Chondrocyte (in vitro differentiated cells): ENCODE measurements around the gene VSIG8. TPM values are rescaled to one million over a fixed set of nuclear protein-coding genes. Genes with fewer than 3 reads are reported as not detected.

Experiments used
- DNase-seq: peaks from one replicate; pipeline ENCODE4 v3.0.0; 2021; ENCODE audit warnings: mixed read lengths, low spot score
- H3K27ac Mint-ChIP-seq: one replicate; pipeline ENCODE4 v1.8.0; 2021; ENCODE audit warnings: mild to moderate bottlenecking, moderate library complexity, mixed read lengths; ENCODE audit not compliant: unreplicated experiment
- H3K27me3 Mint-ChIP-seq: 2 replicates; pipeline ENCODE4 v1.8.0; 2021; ENCODE audit warnings: low read depth, mixed read lengths
- H3K36me3 Mint-ChIP-seq: 2 replicates; pipeline ENCODE4 v1.8.0; 2021; ENCODE audit warnings: low read depth, mixed read lengths
- H3K4me1 Mint-ChIP-seq: 2 replicates; pipeline ENCODE4 v1.8.0; 2021; ENCODE audit warnings: low read depth, mild to moderate bottlenecking, mixed read lengths
- H3K4me3 Mint-ChIP-seq: one replicate; pipeline ENCODE4 v1.8.0; 2021; ENCODE audit warnings: mild to moderate bottlenecking, moderate library complexity, mixed read lengths; ENCODE audit not compliant: unreplicated experiment
- H3K9me3 Mint-ChIP-seq: 2 replicates; pipeline ENCODE4 v1.8.0; 2021; ENCODE audit warnings: low read depth, mixed read lengths
- total RNA-seq: library from RNA; stranded (reverse); gene quantifications from 3 replicates; pipeline ENCODE4 v1.2.1, GENCODE V29; 2021
- TF ChIP-seq, protein P1 (sequence below): fragments of 200-600 bp; sonication (generic); IDR thresholded peaks from 2 replicates; pipeline ENCODE4 v1.5.0; 2021; ENCODE audit warnings: antibody characterized with exemption, mild to moderate bottlenecking, moderate library complexity

VSIG8 gene
- total RNA-seq, 1 donor from 2014 or later = not detected

DNA sequence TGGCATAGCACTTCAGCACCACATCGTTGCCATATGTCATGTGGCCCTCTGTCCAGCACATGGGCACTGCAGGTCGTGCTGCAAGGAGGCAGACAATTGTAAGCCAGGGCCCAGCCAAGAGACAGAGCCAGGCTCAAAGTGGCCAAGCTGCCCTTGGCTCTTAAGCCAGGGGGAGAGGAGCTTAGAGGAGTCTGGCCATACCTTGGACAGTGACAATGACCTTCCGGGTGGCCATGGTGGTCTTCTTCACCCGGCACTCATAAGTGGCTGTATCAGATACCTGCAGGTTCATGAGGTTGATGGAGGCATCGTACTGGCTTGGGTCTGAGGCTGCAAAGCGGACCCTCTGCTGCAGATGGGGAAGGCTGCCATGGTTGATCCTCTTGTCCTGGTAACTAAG is 4.6 kb downstream of the VSIG8 start:
- H3K36me3 Mint-ChIP-seq = no peaks in the 10 kb centered on the region
- no peak overlapping the region for H3K4me3 Mint-ChIP-seq
- no peaks in the 10 kb centered on the region for H3K27me3 Mint-ChIP-seq
- no peak for DNase-seq
- TF ChIP-seq, protein P1, sequence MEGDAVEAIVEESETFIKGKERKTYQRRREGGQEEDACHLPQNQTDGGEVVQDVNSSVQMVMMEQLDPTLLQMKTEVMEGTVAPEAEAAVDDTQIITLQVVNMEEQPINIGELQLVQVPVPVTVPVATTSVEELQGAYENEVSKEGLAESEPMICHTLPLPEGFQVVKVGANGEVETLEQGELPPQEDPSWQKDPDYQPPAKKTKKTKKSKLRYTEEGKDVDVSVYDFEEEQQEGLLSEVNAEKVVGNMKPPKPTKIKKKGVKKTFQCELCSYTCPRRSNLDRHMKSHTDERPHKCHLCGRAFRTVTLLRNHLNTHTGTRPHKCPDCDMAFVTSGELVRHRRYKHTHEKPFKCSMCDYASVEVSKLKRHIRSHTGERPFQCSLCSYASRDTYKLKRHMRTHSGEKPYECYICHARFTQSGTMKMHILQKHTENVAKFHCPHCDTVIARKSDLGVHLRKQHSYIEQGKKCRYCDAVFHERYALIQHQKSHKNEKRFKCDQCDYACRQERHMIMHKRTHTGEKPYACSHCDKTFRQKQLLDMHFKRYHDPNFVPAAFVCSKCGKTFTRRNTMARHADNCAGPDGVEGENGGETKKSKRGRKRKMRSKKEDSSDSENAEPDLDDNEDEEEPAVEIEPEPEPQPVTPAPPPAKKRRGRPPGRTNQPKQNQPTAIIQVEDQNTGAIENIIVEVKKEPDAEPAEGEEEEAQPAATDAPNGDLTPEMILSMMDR = no peak
- peaks cover 17% of the 10 kb centered on the region for H3K4me1 Mint-ChIP-seq
- no peak overlapping the region for H3K27ac Mint-ChIP-seq
- H3K9me3 Mint-ChIP-seq = no peaks in the 10 kb centered on the region

DNA sequence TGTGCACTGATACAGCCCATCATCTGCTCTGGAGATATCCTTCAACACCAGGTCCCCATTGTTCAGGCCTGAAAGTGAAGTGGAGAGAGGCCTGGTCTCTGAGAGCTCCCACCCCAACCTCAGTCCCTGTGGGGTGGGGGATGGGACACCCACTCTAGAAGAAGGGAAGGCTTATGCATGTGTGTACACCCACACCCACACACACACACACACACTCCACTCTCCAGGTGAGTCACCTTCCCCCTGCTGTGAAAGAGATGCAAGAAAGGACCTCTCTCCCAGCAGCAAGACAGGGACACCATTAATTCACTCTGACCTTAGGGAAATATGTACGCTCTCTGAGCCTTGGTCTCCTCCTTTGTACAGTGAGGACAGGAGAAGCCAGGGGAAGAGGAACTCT is 5.9 kb downstream of the VSIG8 start:
- Mint-ChIP-seq H3K27ac (no peak overlapping the region), H3K4me1 (peaks cover 17% of the 10 kb centered on the region), H3K36me3 (no peaks in the 10 kb centered on the region), H3K4me3 (no peak overlapping the region), H3K9me3 (no peaks in the 10 kb centered on the region), H3K27me3 (no peaks in the 10 kb centered on the region)
- TF ChIP-seq, protein P1 = no peak
- no peak for DNase-seq

DNA sequence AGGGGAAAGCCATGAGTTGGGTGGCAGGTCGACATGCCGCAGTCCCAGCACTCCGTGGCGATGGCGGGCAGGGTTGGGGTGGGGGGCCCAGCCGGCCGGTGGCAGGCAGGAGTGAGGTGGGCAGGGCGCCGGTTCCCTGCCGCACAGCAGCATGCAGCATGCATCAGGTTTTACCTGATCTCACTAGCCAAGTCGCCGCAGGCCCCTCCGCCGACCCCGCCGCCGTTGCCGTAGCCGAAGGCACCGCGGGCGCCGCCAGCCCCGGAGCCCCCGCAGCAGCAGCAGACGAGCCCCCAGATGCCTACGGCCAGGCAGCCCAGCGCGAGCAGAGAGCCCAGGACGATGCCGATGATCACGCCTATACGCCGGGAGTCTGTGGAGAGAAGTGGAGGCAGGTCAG is 6.7 kb downstream of the VSIG8 start:
- no peak for DNase-seq
- no peaks in the 10 kb centered on the region for H3K27me3 Mint-ChIP-seq
- H3K4me3 Mint-ChIP-seq = peak overlapping the region; percentile 83
- H3K36me3 Mint-ChIP-seq = no peaks in the 10 kb centered on the region
- H3K9me3 Mint-ChIP-seq = no peaks in the 10 kb centered on the region
- peaks cover 17% of the 10 kb centered on the region for H3K4me1 Mint-ChIP-seq
- TF ChIP-seq, protein P1 = no peak
- H3K27ac Mint-ChIP-seq = no peak overlapping the region

GRCh38 chr1:159854693-159855192 is 7.7 kb downstream of the VSIG8 start:
- TF ChIP-seq, protein P1 = peak; percentile 7
- Mint-ChIP-seq H3K27me3 (no peaks in the 10 kb centered on the region), H3K27ac (peak overlapping the region; percentile 76), H3K4me3 (peak overlapping the region; percentile 83), H3K36me3 (no peaks in the 10 kb centered on the region), H3K9me3 (no peaks in the 10 kb centered on the region), H3K4me1 (peaks cover 22% of the 10 kb centered on the region)
- no peak for DNase-seq

DNA sequence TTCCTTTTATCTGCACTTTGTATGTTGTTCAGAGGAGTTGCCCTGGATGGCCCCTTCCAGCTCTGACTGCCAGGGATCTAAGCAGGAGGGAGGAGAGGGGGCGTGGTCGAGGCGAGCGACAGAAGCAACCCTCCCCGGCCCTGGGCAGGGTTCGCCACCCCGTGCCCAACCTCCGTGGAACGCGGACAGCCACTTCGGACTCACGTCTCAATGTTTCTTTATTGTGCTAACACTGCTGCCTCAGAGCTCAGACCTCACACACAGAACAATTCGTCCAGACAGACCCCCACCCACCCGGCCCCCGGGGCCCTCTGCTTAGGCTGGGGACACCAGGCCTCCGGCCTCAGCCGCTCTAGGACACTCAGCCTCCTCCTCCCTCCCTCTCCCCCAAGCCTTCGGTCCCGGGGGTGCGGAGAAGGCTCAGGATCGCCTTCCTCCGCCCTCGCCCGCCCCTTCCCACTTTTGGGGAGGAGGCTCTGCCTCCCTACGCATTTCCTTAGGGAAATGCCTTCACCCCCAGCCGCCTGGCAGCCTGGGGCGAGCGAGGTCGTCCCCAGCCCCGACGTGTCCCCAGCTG is 8.3 kb downstream of the VSIG8 start:
- no peak for DNase-seq
- Mint-ChIP-seq H3K4me3 (peak overlapping the region; percentile 83), H3K4me1 (peaks cover 24% of the 10 kb centered on the region), H3K36me3 (no peaks in the 10 kb centered on the region), H3K9me3 (peaks cover under 1% of the 10 kb centered on the region), H3K27ac (peak overlapping the region; percentile 89), H3K27me3 (no peaks in the 10 kb centered on the region)
- TF ChIP-seq, protein P1 = no peak
